Measurements from ENCODE around the gene MBD5. TPM values are rescaled to one million over a fixed set of nuclear protein-coding genes. Genes with fewer than 3 reads are reported as not detected.

Gene MBD5
- total and polyA plus RNA-seq, 2 of the 4 experiments (the other 2 are of a cell fraction) = 9.8 to 14.2 TPM

GRCh38 chr2:148022351-148022750, 1.5 kb downstream of the MBD5 start:
- POLR2A ChIA-PET (ENCODE audit: unreplicated experiment) = interaction anchor here (0.6 kb wide), 1 partner anchor 748 kb away, joined by 3 read pairs; no protein-coding TSS in a partner anchor
- DNase-seq (no peak), ATAC-seq (ENCODE audit: low read depth) (no peak)
- Histone ChIP-seq H3K4me2 (ENCODE audit: low read depth, low read length) (peak overlapping the region; percentile 78), H3K4me1 (ENCODE audit: control insufficient read depth, insufficient read depth, low read length) (0 out of 2 replicates have a peak, but pooled peaks cover 2% of the 10 kb centered on the region), H3K23ac (ENCODE audit: low read depth, low read length) (no peak overlapping the region), H2AFZ (replicated peaks; ENCODE audit: low read length, poor library complexity) (no peak overlapping the region), H3K36me3 (ENCODE audit: control insufficient read depth, insufficient read depth, low read length) (peaks cover 4% of the 10 kb centered on the region; the same call in 1 of the 2 replicates), H4K5ac (ENCODE audit: low read depth, low read length) (no peak overlapping the region), H4K20me1 (ENCODE audit: insufficient read depth, low read length) (peaks cover 7% of the 10 kb centered on the region; the same call in 1 of the 2 replicates), H3K9me3 (ENCODE audit: control insufficient read depth, insufficient read depth, low read length) (no peaks in the 10 kb centered on the region), H3K4ac (ENCODE audit: low read depth, low read length) (peak overlapping the region; percentile 85; the same call in 1 of the 2 replicates), H3K9ac (ENCODE audit: low read depth, low read length) (peak overlapping the region; percentile 88; the same call in 1 of the 2 replicates), H2BK15ac (ENCODE audit: low read depth, low read length) (no peak overlapping the region), H3K14ac (replicated peaks; ENCODE audit: low read depth, low read length) (no peak overlapping the region), H2BK20ac (ENCODE audit: low read depth, low read length) (no peak overlapping the region), H2AK5ac (ENCODE audit: low read depth, low read length) (no peak overlapping the region), H2BK120ac (ENCODE audit: low read depth, low read length) (no peak overlapping the region), H4K91ac (ENCODE audit: insufficient read depth, low read depth, low read length) (no peak overlapping the region), H3K18ac (ENCODE audit: low read depth, low read length) (no peak overlapping the region), H2BK5ac (ENCODE audit: low read depth, low read length, poor library complexity, severe bottlenecking) (peak overlapping the region; percentile 97), H4K8ac (ENCODE audit: low read depth in 2 of 2, low read length in 2 of 2) (peak overlapping the region in 1 of 2 experiments; percentile 3; a peak in 1 of 4 replicates), H2AK9ac (replicated peaks; ENCODE audit: low read depth, low read length, poor library complexity) (no peak overlapping the region), H3K27me3 (ENCODE audit: control insufficient read depth, insufficient read depth, low read length) (no peaks in the 10 kb centered on the region), H3K79me1 (ENCODE audit: low read depth in 1 of 2, low read length in 2 of 2) (peaks cover 4 to 31% of the 10 kb centered on the region in 2 experiments; a peak in 2 of 4 replicates), H3K27ac (ENCODE audit: insufficient read depth, low read length) (no peak overlapping the region), H3K4me3 (ENCODE audit: insufficient read depth, low read depth, low read length) (peak overlapping the region; percentile 96), H3K9me1 (ENCODE audit: insufficient read depth, low read length) (peaks cover 5% of the 10 kb centered on the region; the same call in 1 of the 2 replicates), H3K56ac (ENCODE audit: extremely low read depth, insufficient read depth, low read length) (peak overlapping the region; percentile 70; the same call in 1 of the 2 replicates)
- intact Hi-C loops (cut with micrococcal nuclease) (loop anchor here (5.0 kb wide), 1 partner anchor 250 kb away; no protein-coding TSS in a partner anchor), in situ Hi-C loops (cut with MboI; ENCODE audit: low sequenced_read_pairs) (no loop called here), dilution Hi-C loops (cut with HindIII; ENCODE audit: low sequenced_read_pairs, unreplicated experiment) (no loop called here)
- CTCF ChIA-PET = interaction anchor here (0.6 to 1.3 kb wide), 2 partner anchors 487 to 569 kb away, joined by 3 to 7 read pairs; no protein-coding TSS in a partner anchor
- TSS peak; percentile 5 for BruUV-seq (replicated peaks)
- no CpG with 5 or more reads among the region's 1 CpG for WGBS, 2 experiments (ENCODE audit: extremely low coverage in 2 of 2, insufficient read length in 1 of 2)
- TF ChIP-seq MXI1 (IDR thresholded peaks at IDR 0.05; ENCODE audit: borderline replicate concordance, low read depth, low read length) = no peak

All from IMR-90 (cell line).